Dedifferentiated amniotic fluid mesenchymal stem cell (primary cell): ENCODE data around the gene JAK3.
"Not testable (repeated sequence)": the region's sequence is repeated elsewhere in the genome, so short reads cannot be mapped to it uniquely, and the experiment has no call there.

ENCODE experiments used
- DNase-seq: peaks from one replicate; pipeline ENCODE4 v3.0.0-alpha.2; 2016; ENCODE audit errors: extremely low spot score

Gene JAK3

DNA sequence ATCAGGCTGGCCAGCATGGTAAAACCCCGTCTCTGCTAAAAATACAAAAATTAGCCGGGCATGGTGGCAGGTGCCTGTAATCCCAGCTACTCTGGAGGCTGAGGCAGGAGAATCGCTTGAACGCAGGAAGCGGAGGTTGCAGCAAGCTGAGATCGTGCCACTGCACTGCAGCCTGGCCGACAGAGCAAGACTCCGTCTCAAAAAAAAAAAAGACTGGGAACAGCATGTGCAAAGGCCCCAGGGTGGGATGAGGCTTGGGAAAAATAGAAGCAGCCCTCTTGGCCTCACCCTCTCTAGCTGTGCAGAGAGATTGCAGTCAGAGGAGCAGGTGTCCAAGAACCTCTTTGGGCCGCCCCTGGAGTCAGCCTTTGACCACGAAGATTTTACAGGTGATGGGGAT lies 69.9 kb downstream of the JAK3 start:
- not testable (repeated sequence) for DNase-seq

DNA sequence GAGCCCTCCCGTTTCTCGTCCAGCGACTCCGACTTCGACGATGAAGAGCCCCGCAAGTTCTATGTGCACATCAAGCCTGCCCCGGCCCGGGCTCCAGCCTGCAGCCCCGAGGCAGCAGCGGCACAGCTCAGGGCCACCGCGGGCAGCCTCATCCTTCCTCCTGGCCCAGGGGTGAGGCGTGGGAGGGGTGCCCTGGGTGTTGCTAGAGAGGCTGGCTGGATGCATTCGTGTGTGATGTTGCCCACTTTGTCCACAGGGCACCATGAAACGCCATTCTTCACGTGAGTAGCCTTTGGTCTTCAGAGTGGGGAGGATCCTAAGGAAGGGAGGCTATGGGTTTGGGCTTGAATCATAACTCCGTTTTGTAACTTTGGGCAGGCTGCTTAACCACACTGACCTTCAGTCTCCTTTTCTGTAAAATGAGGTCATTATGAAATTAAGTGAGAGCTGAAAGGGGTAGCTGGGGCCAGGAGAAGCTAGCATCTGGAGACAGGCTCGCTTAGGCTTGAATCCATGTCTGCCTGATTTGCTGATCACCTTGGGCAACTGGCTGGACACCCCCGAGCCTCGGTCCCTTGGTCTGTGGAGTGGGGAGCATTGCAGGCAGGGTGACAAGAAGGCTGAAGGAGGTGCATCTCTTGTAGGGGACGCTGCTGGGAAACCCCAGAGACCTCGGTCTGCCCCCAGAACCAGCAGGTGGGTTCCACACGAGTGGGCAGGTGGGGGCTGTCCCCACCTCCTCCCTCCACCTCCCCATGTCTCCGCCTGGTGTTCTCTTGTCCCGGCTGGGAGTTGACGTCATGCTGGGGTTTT lies 71.6 kb downstream of the JAK3 start:
- no peak for DNase-seq

DNA sequence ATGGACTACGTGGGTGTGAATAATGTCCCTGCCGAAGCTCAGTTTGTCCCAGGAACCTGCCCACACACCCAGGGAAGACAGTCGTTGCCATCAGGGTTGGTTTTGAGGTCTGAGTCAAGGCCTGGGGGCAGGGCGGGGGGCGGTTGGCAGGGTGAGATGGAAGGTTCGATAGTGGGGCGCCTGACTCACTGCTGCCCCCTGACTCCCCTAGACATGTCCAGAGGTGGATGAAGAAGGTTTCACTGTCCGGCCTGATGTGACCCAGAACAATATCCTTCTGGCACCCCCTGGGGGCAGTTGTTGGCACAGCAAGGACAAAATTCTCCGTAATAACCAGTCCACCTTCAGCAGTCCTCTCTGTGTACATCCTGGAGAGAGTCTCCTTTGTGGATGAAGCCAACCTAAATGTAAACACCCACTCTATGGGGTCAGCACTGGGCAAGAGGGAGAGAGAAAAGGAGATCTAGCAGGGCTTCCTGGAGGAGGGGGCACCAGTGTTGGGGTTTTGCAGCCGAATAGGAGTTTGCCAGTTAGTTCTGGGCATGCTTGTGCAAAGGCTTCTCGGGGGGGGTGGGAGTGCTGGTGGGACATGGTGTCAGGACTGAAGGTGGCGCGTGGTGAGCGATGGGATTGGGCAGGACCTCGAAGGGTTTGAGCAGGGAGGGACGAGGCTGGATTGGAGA lies 72.4 kb downstream of the JAK3 start:
- DNase-seq = no peak
